ENCODE measurements around the gene CTIF.

CTIF gene

GRCh38 chr18:48723016-48723415, 184.2 kb downstream of the CTIF start:
- Histone ChIP-seq H3K27me3 (ENCODE audit: control insufficient read depth in 1 of 2, insufficient read depth in 2 of 2, low read length in 2 of 2) (no peaks in the 10 kb centered on the region), H3K27ac (ENCODE audit: low read depth, low read length) (no peak overlapping the region), H3K36me3 (ENCODE audit: control insufficient read depth in 1 of 2, insufficient read depth in 2 of 2, low read length in 2 of 2) (no peaks in the 10 kb centered on the region), H3K9me3 (ENCODE audit: control insufficient read depth in 1 of 2, low read length in 2 of 2) (peaks cover 0 to 4% of the 10 kb centered on the region in 2 donors), H3K9ac (ENCODE audit: low read depth in 1 of 2, low read length in 2 of 2) (no peak overlapping the region), H3K4me3 (ENCODE audit: low read depth in 1 of 2, low read length in 2 of 2) (no peak overlapping the region), H3K4me1 (ENCODE audit: control insufficient read depth in 1 of 2, insufficient read depth in 2 of 2, low read length in 2 of 2) (no peaks in the 10 kb centered on the region)

GRCh38 chr18:48723837-48724236, 185.0 kb downstream of the CTIF start:
- H3K4me1 ChIP-seq (ENCODE audit: control insufficient read depth in 1 of 2, insufficient read depth in 2 of 2, low read length in 2 of 2) = no peaks in the 10 kb centered on the region
- H3K27ac ChIP-seq (ENCODE audit: low read depth, low read length) = no peak overlapping the region
- H3K36me3 ChIP-seq (ENCODE audit: control insufficient read depth in 1 of 2, insufficient read depth in 2 of 2, low read length in 2 of 2) = no peaks in the 10 kb centered on the region

GRCh38 chr18:48724442-48724841, 185.6 kb downstream of the CTIF start:
- H3K4me3 ChIP-seq (ENCODE audit: low read depth in 1 of 2, low read length in 2 of 2) = no peak overlapping the region
- no peaks in the 10 kb centered on the region for H3K36me3 ChIP-seq (ENCODE audit: control insufficient read depth in 1 of 2, insufficient read depth in 2 of 2, low read length in 2 of 2)
- no peak overlapping the region for H3K27ac ChIP-seq (ENCODE audit: low read depth, low read length)
- no peaks in the 10 kb centered on the region for H3K27me3 ChIP-seq (ENCODE audit: control insufficient read depth in 1 of 2, insufficient read depth in 2 of 2, low read length in 2 of 2)
- no peaks in the 10 kb centered on the region for H3K4me1 ChIP-seq (ENCODE audit: control insufficient read depth in 1 of 2, insufficient read depth in 2 of 2, low read length in 2 of 2)
- no peak overlapping the region for H3K9ac ChIP-seq (ENCODE audit: low read depth in 1 of 2, low read length in 2 of 2)
- peaks cover 0 to 4% of the 10 kb centered on the region in 2 donors for H3K9me3 ChIP-seq (ENCODE audit: control insufficient read depth in 1 of 2, low read length in 2 of 2)

More at GRCh38 chr18:48723837-48724236, 185.0 kb downstream of the CTIF start:
- no peak overlapping the region for H3K9ac ChIP-seq (ENCODE audit: low read depth in 1 of 2, low read length in 2 of 2)
- peaks cover 0 to 4% of the 10 kb centered on the region in 2 donors for H3K9me3 ChIP-seq (ENCODE audit: control insufficient read depth in 1 of 2, low read length in 2 of 2)
- no peak overlapping the region for H3K4me3 ChIP-seq (ENCODE audit: low read depth in 1 of 2, low read length in 2 of 2)
- no peaks in the 10 kb centered on the region for H3K27me3 ChIP-seq (ENCODE audit: control insufficient read depth in 1 of 2, insufficient read depth in 2 of 2, low read length in 2 of 2)

- H3K9me3 ChIP-seq (ENCODE audit: control insufficient read depth in 1 of 2, low read length in 2 of 2) = peaks cover 0 to 4% of the 10 kb centered on the region in 2 donors
- H3K27ac ChIP-seq (ENCODE audit: low read depth, low read length) = no peak overlapping the region
- H3K4me1 ChIP-seq (ENCODE audit: control insufficient read depth in 1 of 2, insufficient read depth in 2 of 2, low read length in 2 of 2) = no peaks in the 10 kb centered on the region
Observed at GRCh38 chr18:48724939-48725338, 186.1 kb downstream of the CTIF start.

GRCh38 chr18:48725562-48725961, 186.7 kb downstream of the CTIF start:
- Histone ChIP-seq H3K27ac (ENCODE audit: low read depth, low read length) (no peak overlapping the region), H3K9ac (ENCODE audit: low read depth in 1 of 2, low read length in 2 of 2) (no peak overlapping the region), H3K4me3 (ENCODE audit: low read depth in 1 of 2, low read length in 2 of 2) (no peak overlapping the region), H3K9me3 (ENCODE audit: control insufficient read depth in 1 of 2, low read length in 2 of 2) (peaks cover 0 to 4% of the 10 kb centered on the region in 2 donors), H3K36me3 (ENCODE audit: control insufficient read depth in 1 of 2, insufficient read depth in 2 of 2, low read length in 2 of 2) (no peaks in the 10 kb centered on the region), H3K4me1 (ENCODE audit: control insufficient read depth in 1 of 2, insufficient read depth in 2 of 2, low read length in 2 of 2) (no peaks in the 10 kb centered on the region), H3K27me3 (ENCODE audit: control insufficient read depth in 1 of 2, insufficient read depth in 2 of 2, low read length in 2 of 2) (no peaks in the 10 kb centered on the region)

More at GRCh38 chr18:48724939-48725338, 186.1 kb downstream of the CTIF start:
- H3K27me3 ChIP-seq (ENCODE audit: control insufficient read depth in 1 of 2, insufficient read depth in 2 of 2, low read length in 2 of 2) = no peaks in the 10 kb centered on the region
- H3K9ac ChIP-seq (ENCODE audit: low read depth in 1 of 2, low read length in 2 of 2) = no peak overlapping the region
- H3K4me3 ChIP-seq (ENCODE audit: low read depth in 1 of 2, low read length in 2 of 2) = no peak overlapping the region
- H3K36me3 ChIP-seq (ENCODE audit: control insufficient read depth in 1 of 2, insufficient read depth in 2 of 2, low read length in 2 of 2) = no peaks in the 10 kb centered on the region

GRCh38 chr18:48727681-48728080, 188.8 kb downstream of the CTIF start:
- Histone ChIP-seq H3K27me3 (ENCODE audit: control insufficient read depth in 1 of 2, insufficient read depth in 2 of 2, low read length in 2 of 2) (no peaks in the 10 kb centered on the region), H3K27ac (ENCODE audit: low read depth, low read length) (no peak overlapping the region), H3K9ac (ENCODE audit: low read depth in 1 of 2, low read length in 2 of 2) (no peak overlapping the region), H3K9me3 (ENCODE audit: control insufficient read depth in 1 of 2, low read length in 2 of 2) (peaks cover 0 to 4% of the 10 kb centered on the region in 2 donors), H3K4me1 (ENCODE audit: control insufficient read depth in 1 of 2, insufficient read depth in 2 of 2, low read length in 2 of 2) (no peaks in the 10 kb centered on the region), H3K36me3 (ENCODE audit: control insufficient read depth in 1 of 2, insufficient read depth in 2 of 2, low read length in 2 of 2) (no peaks in the 10 kb centered on the region), H3K4me3 (ENCODE audit: low read depth in 1 of 2, low read length in 2 of 2) (no peak overlapping the region)

GRCh38 chr18:48728204-48728833, 189.5 kb downstream of the CTIF start:
- Histone ChIP-seq H3K4me1 (ENCODE audit: control insufficient read depth in 1 of 2, insufficient read depth in 2 of 2, low read length in 2 of 2) (no peaks in the 10 kb centered on the region), H3K4me3 (ENCODE audit: low read depth in 1 of 2, low read length in 2 of 2) (no peak overlapping the region), H3K27ac (ENCODE audit: low read depth, low read length) (no peak overlapping the region), H3K36me3 (ENCODE audit: control insufficient read depth in 1 of 2, insufficient read depth in 2 of 2, low read length in 2 of 2) (no peaks in the 10 kb centered on the region), H3K27me3 (ENCODE audit: control insufficient read depth in 1 of 2, insufficient read depth in 2 of 2, low read length in 2 of 2) (no peaks in the 10 kb centered on the region), H3K9ac (ENCODE audit: low read depth in 1 of 2, low read length in 2 of 2) (no peak overlapping the region), H3K9me3 (ENCODE audit: control insufficient read depth in 1 of 2, low read length in 2 of 2) (peaks cover 0 to 4% of the 10 kb centered on the region in 2 donors)

GRCh38 chr18:48729404-48729803, 190.6 kb downstream of the CTIF start:
- Histone ChIP-seq H3K9me3 (ENCODE audit: control insufficient read depth in 1 of 2, low read length in 2 of 2) (peaks cover 0 to 4% of the 10 kb centered on the region in 2 donors), H3K36me3 (ENCODE audit: control insufficient read depth in 1 of 2, insufficient read depth in 2 of 2, low read length in 2 of 2) (no peaks in the 10 kb centered on the region), H3K4me3 (ENCODE audit: low read depth in 1 of 2, low read length in 2 of 2) (no peak overlapping the region), H3K27me3 (ENCODE audit: control insufficient read depth in 1 of 2, insufficient read depth in 2 of 2, low read length in 2 of 2) (no peaks in the 10 kb centered on the region), H3K9ac (ENCODE audit: low read depth in 1 of 2, low read length in 2 of 2) (no peak overlapping the region), H3K4me1 (ENCODE audit: control insufficient read depth in 1 of 2, insufficient read depth in 2 of 2, low read length in 2 of 2) (no peaks in the 10 kb centered on the region), H3K27ac (ENCODE audit: low read depth, low read length) (no peak overlapping the region)

GRCh38 chr18:48730010-48730409, 191.2 kb downstream of the CTIF start:
- Histone ChIP-seq H3K27me3 (ENCODE audit: control insufficient read depth in 1 of 2, insufficient read depth in 2 of 2, low read length in 2 of 2) (no peaks in the 10 kb centered on the region), H3K4me3 (ENCODE audit: low read depth in 1 of 2, low read length in 2 of 2) (no peak overlapping the region), H3K36me3 (ENCODE audit: control insufficient read depth in 1 of 2, insufficient read depth in 2 of 2, low read length in 2 of 2) (no peaks in the 10 kb centered on the region), H3K9ac (ENCODE audit: low read depth in 1 of 2, low read length in 2 of 2) (no peak overlapping the region), H3K9me3 (ENCODE audit: control insufficient read depth in 1 of 2, low read length in 2 of 2) (peaks cover 0 to 4% of the 10 kb centered on the region in 2 donors), H3K27ac (ENCODE audit: low read depth, low read length) (no peak overlapping the region), H3K4me1 (ENCODE audit: control insufficient read depth in 1 of 2, insufficient read depth in 2 of 2, low read length in 2 of 2) (no peaks in the 10 kb centered on the region)

GRCh38 chr18:48732767-48733424, 194.1 kb downstream of the CTIF start:
- Histone ChIP-seq H3K27ac (ENCODE audit: low read depth, low read length) (no peak overlapping the region), H3K9ac (ENCODE audit: low read depth in 1 of 2, low read length in 2 of 2) (no peak overlapping the region), H3K36me3 (ENCODE audit: control insufficient read depth in 1 of 2, insufficient read depth in 2 of 2, low read length in 2 of 2) (no peaks in the 10 kb centered on the region), H3K4me1 (ENCODE audit: control insufficient read depth in 1 of 2, insufficient read depth in 2 of 2, low read length in 2 of 2) (no peaks in the 10 kb centered on the region), H3K27me3 (ENCODE audit: control insufficient read depth in 1 of 2, insufficient read depth in 2 of 2, low read length in 2 of 2) (no peaks in the 10 kb centered on the region), H3K9me3 (ENCODE audit: control insufficient read depth in 1 of 2, low read length in 2 of 2) (no peaks in the 10 kb centered on the region), H3K4me3 (ENCODE audit: low read depth in 1 of 2, low read length in 2 of 2) (no peak overlapping the region)
